ENCODE data around the gene SH2D1A.

DNA sequence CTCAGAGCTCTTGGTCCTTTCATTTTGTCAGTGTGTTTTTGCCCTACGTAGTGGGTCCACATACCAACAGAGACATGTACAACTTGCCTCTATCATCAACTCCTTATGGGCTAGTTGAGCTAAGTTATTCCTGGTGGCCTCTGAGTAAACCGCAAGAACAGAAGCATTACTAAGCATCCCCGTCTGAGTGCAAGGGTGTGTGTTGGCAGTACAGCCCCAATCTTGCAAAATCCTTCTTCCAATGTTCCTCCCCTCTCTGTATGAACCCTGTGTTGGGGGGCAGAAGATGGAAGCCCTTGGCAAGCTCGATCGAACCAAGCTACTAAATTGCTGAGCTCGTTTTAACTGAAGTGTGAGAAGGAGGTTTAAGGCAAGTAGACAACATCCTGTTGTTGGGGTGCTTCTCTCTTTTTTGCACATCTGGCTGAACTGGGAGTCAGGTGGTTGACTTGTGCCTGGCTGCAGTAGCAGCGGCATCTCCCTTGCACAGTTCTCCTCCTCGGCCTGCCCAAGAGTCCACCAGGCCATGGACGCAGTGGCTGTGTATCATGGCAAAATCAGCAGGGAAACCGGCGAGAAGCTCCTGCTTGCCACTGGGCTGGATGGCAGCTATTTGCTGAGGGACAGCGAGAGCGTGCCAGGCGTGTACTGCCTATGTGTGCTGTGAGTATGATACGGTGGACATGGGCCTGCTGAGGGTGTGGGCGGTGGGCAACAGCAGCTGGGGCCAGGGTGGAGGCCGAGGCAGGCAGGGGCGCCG, at the start of gene SH2D1A:
- no peak for TF ChIP-seq POLR2AphosphoS5 (IDR thresholded peaks at IDR 0.05; ENCODE audit: low read depth, low read length)
- TF ChIP-seq TAF1 (IDR thresholded peaks at IDR 0.05; ENCODE audit: borderline replicate concordance, low read depth, low read length): no peak

Measured in GM12892 (cell line).